Neuronal stem cell (in vitro differentiated cells): ENCODE data around the gene NSRP1.
A peak's percentile ranks its signal among the peaks of the same experiment; 100 is the strongest.
"Not testable (repeated sequence)": the region's sequence is repeated elsewhere in the genome, so short reads cannot be mapped to it uniquely, and the experiment has no call there.

Experiments used
- DNase-seq: peaks from one replicate; pipeline ENCODE4 v3.0.0-alpha.2; 2013; ENCODE audit warnings: low spot score
- H2AFZ ChIP-seq: one replicate; pipeline ENCODE4 v1.6.1; 2013; ENCODE audit warnings: mild to moderate bottlenecking, low read length, inconsistent platforms
- H2AK5ac ChIP-seq: 2 replicates; pipeline ENCODE4 v1.6.1; 2013; ENCODE audit warnings: low read depth, mild to moderate bottlenecking, inconsistent platforms, low read length, moderate library complexity, mixed read lengths
- H2BK120ac ChIP-seq: 2 replicates; pipeline ENCODE4 v1.6.1; 2013; ENCODE audit warnings: low read depth, mild to moderate bottlenecking, inconsistent platforms, low read length, moderate library complexity, mixed read lengths
- H2BK12ac ChIP-seq: one replicate; pipeline ENCODE4 v1.6.1; 2013; ENCODE audit warnings: low read length, inconsistent platforms
- H2BK15ac ChIP-seq: 2 replicates; pipeline ENCODE4 v1.6.1; 2013; ENCODE audit warnings: mild to moderate bottlenecking, low read length, inconsistent platforms, mixed read lengths
- H2BK5ac ChIP-seq: one replicate; pipeline ENCODE4 v1.6.1; 2013; ENCODE audit warnings: inconsistent platforms, mild to moderate bottlenecking, low read length, moderate library complexity
- H3K14ac ChIP-seq: one replicate; pipeline ENCODE4 v1.6.1; 2013; ENCODE audit warnings: low read length, inconsistent platforms
- H3K18ac ChIP-seq: 2 replicates; pipeline ENCODE4 v1.6.1; 2013; ENCODE audit warnings: low read length, inconsistent platforms
- H3K23ac ChIP-seq: 2 replicates; pipeline ENCODE4 v1.6.1; 2013; ENCODE audit warnings: low read depth, mild to moderate bottlenecking, mixed read lengths, low read length, inconsistent platforms; ENCODE audit not compliant: poor library complexity
- H3K27ac ChIP-seq: replicated peaks from 3 replicates; pipeline ENCODE4 v1.5.1; 2013; ENCODE audit warnings: low read length, inconsistent platforms
- H3K27me3 ChIP-seq, 3 experiments: 2 replicates each; pipeline ENCODE4 v1.6.1; 2013; ENCODE audit warnings: low read length in 3 of 3, mild to moderate bottlenecking in 2 of 3, inconsistent platforms in 1 of 3, low read depth in 1 of 3, mixed read lengths in 1 of 3, moderate library complexity in 1 of 3; ENCODE audit not compliant: control insufficient read depth in 3 of 3, insufficient read depth in 3 of 3
- H3K36me3 ChIP-seq, 2 donors: replicated peaks in 1 of 2; 2 replicates each; pipeline ENCODE4 v1.6.1; 2013; ENCODE audit warnings: low read length in 2 of 2; ENCODE audit not compliant: control insufficient read depth in 2 of 2, insufficient read depth in 2 of 2
- H3K4ac ChIP-seq: 2 replicates; pipeline ENCODE4 v1.6.1; 2013; ENCODE audit warnings: inconsistent platforms, mild to moderate bottlenecking, low read length, moderate library complexity
- H3K4me1 ChIP-seq, 2 donors: 1 replicate in 1 of 2; 2 replicates in 1 of 2; pipeline ENCODE4 v1.6.1; 2013; ENCODE audit warnings: low read length in 2 of 2, low read depth in 1 of 2; ENCODE audit not compliant: control insufficient read depth in 2 of 2, insufficient read depth in 1 of 2
- H3K4me2 ChIP-seq: one replicate; pipeline ENCODE4 v1.6.1; 2013; ENCODE audit warnings: mild to moderate bottlenecking, low read length, inconsistent platforms; ENCODE audit not compliant: insufficient read depth, poor library complexity, severe bottlenecking
- H3K4me3 ChIP-seq, 2 donors: 2 replicates each; pipeline ENCODE4 v1.5.1; 2013; ENCODE audit warnings: low read length in 2 of 2, mild to moderate bottlenecking in 2 of 2, inconsistent platforms in 1 of 2, moderate library complexity in 1 of 2
- H3K79me1 ChIP-seq: one replicate; pipeline ENCODE4 v1.6.1; 2013; ENCODE audit warnings: low read depth, mild to moderate bottlenecking, inconsistent platforms, low read length, moderate library complexity
- H3K9ac ChIP-seq: one replicate; pipeline ENCODE4 v1.6.1; 2013; ENCODE audit warnings: mild to moderate bottlenecking, low read depth, low read length, inconsistent platforms; ENCODE audit not compliant: poor library complexity
- H3K9me3 ChIP-seq, 2 donors: replicated peaks in 1 of 2; 2 replicates each; pipeline versions ENCODE3 to v1.6.1; 2013; ENCODE audit warnings: low read length in 2 of 2, mild to moderate bottlenecking in 2 of 2, inconsistent platforms in 1 of 2, low read depth in 1 of 2, mixed read lengths in 1 of 2, moderate library complexity in 1 of 2; ENCODE audit not compliant: control insufficient read depth in 2 of 2, insufficient read depth in 1 of 2
- H4K8ac ChIP-seq: one replicate; pipeline ENCODE4 v1.6.1; 2013; ENCODE audit warnings: low read depth, mild to moderate bottlenecking, inconsistent platforms, low read length, moderate library complexity
- H4K91ac ChIP-seq: one replicate; pipeline ENCODE4 v1.6.1; 2013; ENCODE audit warnings: low read length, low read depth, mild to moderate bottlenecking, inconsistent platforms; ENCODE audit not compliant: poor library complexity
- WGBS, 2 donors: extraction: QIAGEN DNeasy Blood & Tissue Kit; methylation state at CpG; one replicate each; pipeline ENCODE4 v1.1.7; 2013; ENCODE audit warnings: missing lambda C conversion rate in 2 of 2, mixed read lengths in 1 of 2; ENCODE audit not compliant: insufficient read length in 2 of 2, insufficient replicate concordance in 1 of 2; ENCODE audit errors: extremely low coverage in 2 of 2; 5-methylcytosine and 5-hydroxymethylcytosine counted together

The NSRP1 gene

DNA sequence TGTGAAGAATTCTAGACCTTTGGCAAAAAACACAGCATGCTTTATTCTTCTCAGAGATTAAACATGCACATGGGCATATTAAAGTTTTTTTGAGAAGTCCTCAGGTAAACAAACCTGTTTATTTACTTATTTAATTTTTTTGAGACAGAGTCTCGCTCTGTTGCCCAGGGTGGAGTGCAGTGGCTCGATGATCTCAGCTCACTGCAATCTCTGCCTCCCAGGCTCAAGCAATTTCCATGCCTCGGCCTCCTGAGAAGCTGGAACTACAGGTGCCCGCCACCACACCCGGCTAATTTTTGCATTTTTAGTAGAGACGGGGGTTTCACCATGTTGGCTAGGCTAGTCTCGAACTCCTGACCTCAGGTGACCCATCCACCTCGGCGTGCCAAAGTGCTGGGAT, 84.0 kb downstream of the NSRP1 start:
- no CpG with 5 or more reads among the region's 9 CpGs for WGBS, 2 donors
- H3K4ac ChIP-seq, H3K4me1 ChIP-seq: not testable (repeated sequence)

DNA sequence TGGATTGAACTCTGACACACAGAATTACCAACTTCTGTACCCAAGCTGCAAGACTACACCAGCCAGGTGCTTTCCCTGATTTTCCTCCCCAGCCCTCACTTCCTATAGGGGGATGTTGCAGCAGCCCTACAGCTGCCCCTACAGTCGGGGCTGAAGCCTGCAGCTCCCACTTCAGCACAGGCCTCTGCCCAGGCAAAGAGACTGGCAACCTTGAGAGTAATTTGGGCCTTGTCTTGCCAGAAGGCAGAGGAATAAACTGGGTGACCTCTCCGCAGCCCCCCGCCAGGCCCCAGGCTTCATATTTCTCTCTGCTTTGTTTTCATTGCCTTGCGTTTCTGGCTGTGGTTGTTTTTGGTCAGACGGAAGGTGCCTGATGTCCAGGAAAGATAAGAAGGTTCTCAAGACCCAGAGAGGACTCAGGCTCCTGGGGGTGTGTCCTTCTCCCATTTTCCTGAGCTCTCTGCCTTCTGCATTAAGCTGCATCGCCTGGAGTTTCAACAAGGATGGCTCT, 86.9 kb downstream of the NSRP1 start:
- no peaks in the 10 kb centered on the region for H3K79me1 ChIP-seq
- H3K27me3 ChIP-seq = peaks cover 0 to 2% (median 0%) of the 10 kb centered on the region in 3 experiments
- H2AK5ac ChIP-seq = no peak overlapping the region
- no peak overlapping the region for H3K4me3 ChIP-seq
- no peak overlapping the region for H4K91ac ChIP-seq
- DNase-seq = no peak
- no peak overlapping the region for H2BK120ac ChIP-seq
- no peak overlapping the region for H3K4ac ChIP-seq
- H2BK5ac ChIP-seq = no peak overlapping the region
- H3K18ac ChIP-seq = peak overlapping the region; percentile 11
- no peaks in the 10 kb centered on the region for H3K4me1 ChIP-seq
- H2BK15ac ChIP-seq = no peak overlapping the region
- H3K4me2 ChIP-seq = no peak overlapping the region
- H3K9me3 ChIP-seq = no peaks in the 10 kb centered on the region
- H2AFZ ChIP-seq = peak overlapping the region; percentile 30
- H3K14ac ChIP-seq = no peak overlapping the region
- H3K27ac ChIP-seq = no peak overlapping the region
- H3K36me3 ChIP-seq = no peaks in the 10 kb centered on the region
- no peak overlapping the region for H3K23ac ChIP-seq
- no CpG with 5 or more reads among the region's 6 CpGs for WGBS, 2 donors
- no peak overlapping the region for H2BK12ac ChIP-seq
- H4K8ac ChIP-seq = no peak overlapping the region
- H3K9ac ChIP-seq = no peak overlapping the region

More for the DNA sequence above, 84.0 kb downstream of the NSRP1 start:
- H3K23ac ChIP-seq, H3K4me3 ChIP-seq, H4K8ac ChIP-seq, H3K27ac ChIP-seq, H3K79me1 ChIP-seq, H2BK12ac ChIP-seq, H2BK5ac ChIP-seq, H3K36me3 ChIP-seq, H3K27me3 ChIP-seq, H3K4me2 ChIP-seq, H2AFZ ChIP-seq, H2BK120ac ChIP-seq, H2AK5ac ChIP-seq, H2BK15ac ChIP-seq, H3K9me3 ChIP-seq, DNase-seq, H3K18ac ChIP-seq, H4K91ac ChIP-seq, H3K9ac ChIP-seq, H3K14ac ChIP-seq: not testable (repeated sequence)

DNA sequence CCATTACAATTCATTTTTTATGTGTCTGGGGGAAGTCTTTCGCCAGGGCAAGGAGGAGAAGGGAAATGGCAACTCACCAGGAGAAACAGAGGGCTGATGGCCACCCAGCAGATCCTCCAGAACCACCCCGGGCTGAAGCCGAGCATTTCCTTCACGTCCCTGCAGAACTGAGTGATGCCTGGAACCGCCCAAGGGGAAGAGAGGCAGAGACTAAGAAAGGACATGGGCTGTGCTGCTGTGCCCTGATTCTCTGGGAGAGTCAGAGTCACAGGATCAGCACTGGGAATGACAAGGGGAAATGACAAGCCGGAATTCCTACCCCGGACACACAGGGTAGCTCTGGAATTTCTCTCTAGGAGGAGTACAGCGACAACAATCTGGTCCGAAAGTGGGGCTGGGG, 91.0 kb downstream of the NSRP1 start:
- no peak overlapping the region for H3K27ac ChIP-seq

DNA sequence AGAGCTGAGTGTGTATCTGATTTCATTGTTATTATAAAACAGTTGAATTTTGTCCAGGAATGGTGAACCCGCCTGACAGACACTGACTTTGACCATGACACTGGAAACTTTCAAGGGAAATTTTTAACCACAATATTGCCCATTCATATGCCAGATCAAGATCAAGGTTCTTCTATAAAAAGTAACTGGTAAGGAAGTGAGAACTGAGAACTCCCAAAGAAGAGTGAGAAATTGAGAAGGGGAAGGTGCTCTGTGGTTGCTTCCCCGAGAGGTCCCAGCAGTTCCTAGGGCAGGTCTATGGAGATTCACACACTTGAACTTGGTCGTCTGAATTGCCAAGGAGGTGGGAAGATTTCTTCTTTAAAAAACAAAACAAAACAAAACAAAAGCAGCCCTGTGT, 91.6 kb downstream of the NSRP1 start:
- Histone ChIP-seq H3K4me3 (no peak overlapping the region), H3K14ac (no peak overlapping the region), H2AK5ac (no peak overlapping the region), H3K27ac (no peak overlapping the region), H3K4me1 (no peaks in the 10 kb centered on the region), H3K4ac (no peak overlapping the region), H3K18ac (no peak overlapping the region), H4K91ac (no peak overlapping the region), H2BK120ac (no peak overlapping the region), H3K36me3 (no peaks in the 10 kb centered on the region), H3K79me1 (no peaks in the 10 kb centered on the region), H3K9ac (no peak overlapping the region), H4K8ac (no peak overlapping the region), H3K9me3 (no peaks in the 10 kb centered on the region), H3K27me3 (peaks cover 0 to 12% (median 0%) of the 10 kb centered on the region in 3 experiments), H3K23ac (no peak overlapping the region), H2BK5ac (no peak overlapping the region), H2BK15ac (no peak overlapping the region), H2AFZ (no peak overlapping the region), H3K4me2 (no peak overlapping the region), H2BK12ac (no peak overlapping the region)
- DNase-seq = no peak
- WGBS, 2 donors = no CpG with 5 or more reads among the region's 3 CpGs

More for the DNA sequence above, 91.0 kb downstream of the NSRP1 start:
- Histone ChIP-seq H4K8ac (no peak overlapping the region), H3K36me3 (no peaks in the 10 kb centered on the region), H2BK5ac (no peak overlapping the region), H2BK120ac (no peak overlapping the region), H3K9me3 (no peaks in the 10 kb centered on the region), H3K4ac (no peak overlapping the region), H3K4me2 (no peak overlapping the region), H3K4me1 (no peaks in the 10 kb centered on the region), H3K14ac (no peak overlapping the region), H3K27me3 (peaks cover 0 to 9% (median 0%) of the 10 kb centered on the region in 3 experiments), H3K23ac (no peak overlapping the region), H2BK12ac (no peak overlapping the region), H3K18ac (no peak overlapping the region), H3K9ac (no peak overlapping the region), H3K4me3 (no peak overlapping the region), H3K79me1 (no peaks in the 10 kb centered on the region), H4K91ac (no peak overlapping the region), H2AK5ac (no peak overlapping the region), H2AFZ (no peak overlapping the region), H2BK15ac (no peak overlapping the region)
- DNase-seq = no peak
- no CpG with 5 or more reads among the region's 9 CpGs for WGBS, 2 donors
